Chondrocyte (in vitro differentiated cells): Measurements from ENCODE around the gene CLCN1. TPM values are rescaled to one million over a fixed set of nuclear protein-coding genes. Genes with fewer than 3 reads are reported as not detected.

Experiments used
- DNase-seq: peaks from one replicate; pipeline ENCODE4 v3.0.0; 2021; ENCODE audit warnings: mixed read lengths, low spot score
- H3K27ac Mint-ChIP-seq: one replicate; pipeline ENCODE4 v1.8.0; 2021; ENCODE audit warnings: mild to moderate bottlenecking, moderate library complexity, mixed read lengths; ENCODE audit not compliant: unreplicated experiment
- H3K27me3 Mint-ChIP-seq: 2 replicates; pipeline ENCODE4 v1.8.0; 2021; ENCODE audit warnings: low read depth, mixed read lengths
- H3K36me3 Mint-ChIP-seq: 2 replicates; pipeline ENCODE4 v1.8.0; 2021; ENCODE audit warnings: low read depth, mixed read lengths
- H3K4me1 Mint-ChIP-seq: 2 replicates; pipeline ENCODE4 v1.8.0; 2021; ENCODE audit warnings: low read depth, mild to moderate bottlenecking, mixed read lengths
- H3K4me3 Mint-ChIP-seq: one replicate; pipeline ENCODE4 v1.8.0; 2021; ENCODE audit warnings: mild to moderate bottlenecking, moderate library complexity, mixed read lengths; ENCODE audit not compliant: unreplicated experiment
- H3K9me3 Mint-ChIP-seq: 2 replicates; pipeline ENCODE4 v1.8.0; 2021; ENCODE audit warnings: low read depth, mixed read lengths
- CTCF ChIP-seq: fragments of 200-600 bp; sonication (generic); IDR thresholded peaks from 2 replicates; pipeline ENCODE4 v1.5.0; 2021; ENCODE audit warnings: antibody characterized with exemption, mild to moderate bottlenecking, moderate library complexity
- total RNA-seq: library from RNA; stranded (reverse); gene quantifications from 3 replicates; pipeline ENCODE4 v1.2.1, GENCODE V29; 2021

CLCN1 gene
- total RNA-seq, 1 donor from 2014 or later = not detected

- DNase-seq = peak; percentile 14
- Mint-ChIP-seq H3K9me3 (no peaks in the 10 kb centered on the region), H3K4me1 (peaks cover 28% of the 10 kb centered on the region), H3K27ac (no peak overlapping the region), H3K36me3 (peaks cover 28% of the 10 kb centered on the region), H3K27me3 (no peaks in the 10 kb centered on the region), H3K4me3 (no peak overlapping the region)
- no peak for TF ChIP-seq CTCF
These were observed 70.2 kb downstream of the CLCN1 start for GRCh38 chr7:143385891-143386781.

GRCh38 chr7:143387156-143387975 is 71.5 kb downstream of the CLCN1 start:
- no peaks in the 10 kb centered on the region for H3K27me3 Mint-ChIP-seq
- peak; percentile 18 for TF ChIP-seq CTCF
- H3K4me1 Mint-ChIP-seq = peaks cover 40% of the 10 kb centered on the region
- peaks cover 32% of the 10 kb centered on the region for H3K36me3 Mint-ChIP-seq
- no peak overlapping the region for H3K27ac Mint-ChIP-seq
- DNase-seq = no peak
- H3K9me3 Mint-ChIP-seq = no peaks in the 10 kb centered on the region
- no peak overlapping the region for H3K4me3 Mint-ChIP-seq

DNA sequence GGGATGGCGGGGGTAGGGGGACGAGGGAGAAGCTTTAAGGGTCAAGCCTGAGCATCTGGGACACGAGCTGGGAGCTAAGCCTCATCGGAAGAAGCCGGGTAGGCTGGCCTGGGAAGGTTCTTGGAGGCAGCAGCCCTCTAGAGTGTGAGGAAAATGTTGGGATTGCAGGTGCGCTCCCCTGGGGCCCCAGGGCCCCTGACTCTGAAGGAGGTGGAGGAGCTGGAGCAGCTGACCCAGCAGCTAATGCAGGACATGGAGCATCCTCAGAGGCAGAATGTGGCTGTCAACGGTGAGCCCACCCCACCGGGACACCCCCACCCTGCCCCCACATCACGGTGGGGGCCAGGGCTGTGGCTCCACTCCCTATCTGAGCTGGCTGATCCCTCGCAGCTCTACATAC is 72.1 kb downstream of the CLCN1 start:
- DNase-seq = no peak
- Mint-ChIP-seq H3K9me3 (no peaks in the 10 kb centered on the region), H3K27me3 (no peaks in the 10 kb centered on the region), H3K27ac (no peak overlapping the region), H3K4me3 (no peak overlapping the region), H3K4me1 (peaks cover 47% of the 10 kb centered on the region), H3K36me3 (peaks cover 32% of the 10 kb centered on the region)
- no peak for TF ChIP-seq CTCF

GRCh38 chr7:143388491-143389101 is 72.7 kb downstream of the CLCN1 start:
- peak; percentile 89 for DNase-seq
- Mint-ChIP-seq H3K9me3 (no peaks in the 10 kb centered on the region), H3K36me3 (peaks cover 31% of the 10 kb centered on the region), H3K4me1 (peaks cover 49% of the 10 kb centered on the region), H3K27ac (no peak overlapping the region), H3K27me3 (no peaks in the 10 kb centered on the region), H3K4me3 (no peak overlapping the region)
- no peak for TF ChIP-seq CTCF
